Mesodermal cell (in vitro differentiated cells): Measurements from ENCODE around the gene LRP1B.
A peak's percentile ranks its signal among the peaks of the same experiment; 100 is the strongest.

Experiments
- H3K27ac ChIP-seq: 2 replicates; pipeline ENCODE4 v1.7.0; 2013; ENCODE audit warnings: mild to moderate bottlenecking, low read depth, low read length, moderate library complexity; ENCODE audit not compliant: severe bottlenecking
- H3K36me3 ChIP-seq: 2 replicates; pipeline ENCODE4 v1.7.1; 2013; ENCODE audit warnings: mild to moderate bottlenecking, low read length, moderate library complexity; ENCODE audit not compliant: control insufficient read depth, insufficient read depth
- H3K4me1 ChIP-seq: one replicate; pipeline ENCODE4 v1.7.1; 2013; ENCODE audit warnings: mild to moderate bottlenecking, low read length; ENCODE audit not compliant: insufficient read depth, control insufficient read depth, poor library complexity, severe bottlenecking
- H3K4me3 ChIP-seq: 2 replicates; pipeline ENCODE4 v1.7.0; 2013; ENCODE audit warnings: low read length, control low read depth, mild to moderate bottlenecking; ENCODE audit not compliant: insufficient read depth, poor library complexity, severe bottlenecking; ENCODE audit errors: extremely low read depth
- H3K9me3 ChIP-seq: 2 replicates; pipeline ENCODE4 v1.7.1; 2013; ENCODE audit warnings: mild to moderate bottlenecking, low read length, moderate library complexity; ENCODE audit not compliant: control insufficient read depth
- WGBS, 2 experiments: methylation state at CpG; one replicate each; pipeline ENCODE4 v1.1.5; 2013; ENCODE audit warnings: missing lambda C conversion rate in 2 of 2; ENCODE audit not compliant: insufficient coverage in 2 of 2; 5-methylcytosine and 5-hydroxymethylcytosine counted together

LRP1B gene

DNA sequence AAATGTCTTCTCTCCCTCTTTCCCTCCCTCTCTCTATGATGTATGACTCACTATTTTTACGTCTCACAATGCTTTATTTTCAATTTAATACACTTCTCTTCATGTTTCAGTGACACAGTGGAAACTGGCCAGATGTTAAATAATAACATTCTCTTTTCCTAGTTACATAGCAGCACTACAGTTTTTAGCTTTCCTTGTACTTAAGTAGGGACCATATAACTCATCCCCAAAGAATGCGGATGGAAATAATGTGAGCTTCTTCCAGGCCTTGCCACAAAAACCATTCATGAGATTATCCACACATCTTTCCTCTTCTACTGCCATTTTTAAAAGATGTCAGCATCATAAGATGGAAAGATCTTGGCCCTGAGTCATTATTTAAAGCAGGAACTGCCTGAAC lies 789.4 kb downstream of the LRP1B start:
- Histone ChIP-seq H3K36me3 (no peaks in the 10 kb centered on the region), H3K9me3 (no peaks in the 10 kb centered on the region), H3K27ac (peak overlapping the region; percentile 10), H3K4me1 (peaks cover 9% of the 10 kb centered on the region), H3K4me3 (no peak overlapping the region)
- 67% methylated on average over 1 of the region's 2 CpGs; no CpG with 5 or more reads in 1 of the 2 experiments for WGBS, 2 experiments

DNA sequence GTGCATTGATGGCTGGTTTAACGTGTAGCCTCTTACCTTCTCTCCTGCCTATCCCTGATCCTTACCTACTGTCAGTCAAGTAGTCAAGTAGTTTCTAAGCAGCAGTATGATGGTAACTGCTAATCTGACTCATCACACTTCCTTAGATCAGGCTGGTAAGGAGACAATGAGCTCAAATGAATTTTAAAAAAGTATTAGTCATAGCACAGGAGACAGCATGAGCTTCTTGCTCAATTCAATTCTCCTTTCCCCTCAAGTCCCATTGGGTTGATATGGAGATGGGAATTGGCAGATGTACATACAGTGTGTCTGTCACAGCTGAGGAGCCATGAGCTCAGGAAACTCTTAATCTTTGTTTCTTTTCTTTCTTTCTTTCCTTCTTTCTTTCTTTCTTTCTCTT lies 799.7 kb downstream of the LRP1B start:
- Histone ChIP-seq H3K36me3 (no peaks in the 10 kb centered on the region), H3K4me3 (no peak overlapping the region), H3K4me1 (no peaks in the 10 kb centered on the region), H3K27ac (no peak overlapping the region), H3K9me3 (no peaks in the 10 kb centered on the region)
- no CpG with 5 or more reads among the region's 1 CpG for WGBS, 2 experiments

DNA sequence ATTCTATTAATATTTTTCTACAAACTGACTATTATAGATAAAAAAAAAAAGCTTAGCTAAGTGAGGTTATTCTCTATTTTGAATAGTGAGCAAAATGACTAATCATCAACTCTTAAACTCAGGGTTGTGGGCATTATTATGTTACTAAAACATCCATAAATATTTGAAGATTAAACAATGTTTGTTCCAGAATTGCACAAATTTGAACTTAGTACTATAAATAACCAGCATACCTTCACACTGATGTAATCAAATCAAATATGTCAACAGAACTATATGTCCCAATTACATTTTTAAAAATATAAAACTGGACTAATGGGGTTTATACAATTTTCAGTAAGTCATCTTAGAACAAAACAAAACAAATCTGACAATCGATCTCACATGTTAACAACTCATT lies 800.9 kb downstream of the LRP1B start:
- no CpG with 5 or more reads among the region's 1 CpG for WGBS, 2 experiments
- Histone ChIP-seq H3K36me3 (no peaks in the 10 kb centered on the region), H3K27ac (no peak overlapping the region), H3K4me3 (no peak overlapping the region), H3K4me1 (no peaks in the 10 kb centered on the region), H3K9me3 (no peaks in the 10 kb centered on the region)

DNA sequence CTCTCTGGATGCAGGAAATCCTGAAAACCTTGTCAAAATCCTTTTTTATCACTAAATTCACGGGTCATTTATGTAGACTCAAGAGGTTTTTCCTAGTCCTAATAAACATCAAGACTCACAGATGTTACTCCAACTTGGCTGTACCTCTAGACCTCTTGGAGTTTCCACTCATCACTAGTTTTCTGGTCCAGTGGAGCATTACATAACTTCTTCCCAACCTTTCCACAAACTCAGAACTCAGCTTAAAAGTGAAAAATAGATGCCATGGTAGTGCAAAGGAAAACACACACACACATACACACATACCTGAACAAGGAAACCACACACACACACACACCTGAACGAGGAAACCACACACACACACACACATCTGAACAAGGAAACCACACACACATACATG lies 807.2 kb downstream of the LRP1B start:
- H3K27ac ChIP-seq = no peak overlapping the region
- no peaks in the 10 kb centered on the region for H3K36me3 ChIP-seq
- WGBS, 2 experiments = 64 to 86% methylated on average over 2 of the region's 2 CpGs
- H3K4me3 ChIP-seq = no peak overlapping the region
- no peaks in the 10 kb centered on the region for H3K9me3 ChIP-seq
- no peaks in the 10 kb centered on the region for H3K4me1 ChIP-seq

DNA sequence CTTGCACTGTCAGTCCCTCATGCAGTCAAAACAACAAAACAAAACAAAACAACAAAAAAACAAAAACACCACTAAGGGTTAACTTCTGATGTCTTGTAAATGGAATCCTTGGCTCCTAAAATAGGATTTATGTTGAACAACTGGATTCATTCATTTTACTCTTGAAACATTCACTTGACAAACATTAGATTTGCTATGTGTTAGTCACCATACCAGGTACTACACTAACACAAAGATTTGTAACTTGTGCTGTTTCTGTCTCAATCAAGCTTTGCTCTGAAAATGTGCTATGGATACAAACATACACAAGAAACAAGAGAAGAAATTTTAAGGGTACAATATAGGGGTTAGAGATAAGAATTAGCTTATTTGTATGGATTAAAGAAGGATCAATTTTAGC lies 812.8 kb downstream of the LRP1B start:
- Histone ChIP-seq H3K4me1 (no peaks in the 10 kb centered on the region), H3K4me3 (no peak overlapping the region), H3K9me3 (no peaks in the 10 kb centered on the region), H3K36me3 (no peaks in the 10 kb centered on the region), H3K27ac (no peak overlapping the region)

DNA sequence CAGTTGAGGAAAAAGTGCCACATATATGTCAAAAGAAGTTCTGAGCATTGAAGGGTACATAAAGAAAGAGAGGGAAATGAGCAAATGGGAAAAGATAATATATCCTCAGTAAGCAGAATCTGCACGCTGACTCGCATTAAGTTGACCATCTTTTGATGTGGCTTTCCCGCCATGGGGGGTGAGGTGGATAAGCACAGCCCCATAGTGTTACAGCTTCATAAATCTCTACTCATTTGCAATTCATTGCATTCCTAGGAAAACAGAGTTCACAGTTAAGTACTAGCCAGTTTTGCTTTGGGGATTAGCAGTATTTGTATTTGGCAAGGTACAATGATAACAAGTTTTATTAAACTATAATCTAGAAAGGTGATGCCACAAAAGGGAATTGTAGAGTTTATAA lies 814.2 kb downstream of the LRP1B start:
- Histone ChIP-seq H3K4me3 (no peak overlapping the region), H3K9me3 (no peaks in the 10 kb centered on the region), H3K4me1 (no peaks in the 10 kb centered on the region), H3K27ac (no peak overlapping the region), H3K36me3 (no peaks in the 10 kb centered on the region)
- 100% methylated on average over 2 of the region's 3 CpGs; no CpG with 5 or more reads in 1 of the 2 experiments for WGBS, 2 experiments

DNA sequence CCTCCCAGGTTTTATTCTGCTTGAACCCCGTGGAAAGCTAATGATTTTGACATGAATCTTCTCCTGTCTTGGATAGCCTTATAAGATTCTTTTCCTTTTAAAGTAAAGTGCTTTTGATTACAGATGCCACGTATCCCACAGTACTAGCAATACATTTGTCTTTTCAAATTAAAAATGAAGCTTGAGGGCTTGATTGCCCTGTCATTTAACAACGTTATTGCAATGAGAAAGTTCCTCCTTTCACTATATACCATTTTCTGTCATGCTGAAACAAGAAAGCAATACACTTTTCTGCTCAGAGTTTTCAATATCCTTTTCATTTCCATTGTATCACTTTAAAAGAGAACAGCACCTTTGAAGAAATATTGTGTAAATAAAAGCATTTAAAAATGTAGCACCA lies 814.7 kb downstream of the LRP1B start:
- H3K36me3 ChIP-seq = no peaks in the 10 kb centered on the region
- H3K4me1 ChIP-seq = no peaks in the 10 kb centered on the region
- no peak overlapping the region for H3K27ac ChIP-seq
- H3K9me3 ChIP-seq = no peaks in the 10 kb centered on the region
- WGBS, 2 experiments = 75% methylated on average over 1 to 2 of the region's 3 CpGs
- no peak overlapping the region for H3K4me3 ChIP-seq

DNA sequence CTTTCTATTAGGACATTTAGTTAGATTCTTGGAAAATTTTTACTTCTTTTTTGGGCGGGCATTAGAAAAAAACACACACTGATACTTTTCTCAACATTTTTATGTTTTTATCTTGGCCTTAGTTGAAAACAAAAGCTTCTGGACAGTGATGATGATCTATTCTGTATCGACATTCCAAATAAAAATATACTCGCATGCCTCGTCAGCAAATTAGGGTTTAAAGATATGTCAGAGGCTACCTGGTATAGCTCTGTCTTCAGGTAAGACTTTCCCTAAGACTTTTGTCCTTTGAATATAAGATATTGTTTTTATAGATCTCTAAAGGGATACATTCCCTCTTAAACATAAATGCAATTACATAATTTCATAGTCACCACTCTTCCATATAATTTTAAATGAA lies 816.8 kb downstream of the LRP1B start:
- Histone ChIP-seq H3K36me3 (no peaks in the 10 kb centered on the region), H3K4me1 (no peaks in the 10 kb centered on the region), H3K27ac (no peak overlapping the region), H3K9me3 (no peaks in the 10 kb centered on the region), H3K4me3 (no peak overlapping the region)
- WGBS, 2 experiments = no CpG with 5 or more reads among the region's 4 CpGs

DNA sequence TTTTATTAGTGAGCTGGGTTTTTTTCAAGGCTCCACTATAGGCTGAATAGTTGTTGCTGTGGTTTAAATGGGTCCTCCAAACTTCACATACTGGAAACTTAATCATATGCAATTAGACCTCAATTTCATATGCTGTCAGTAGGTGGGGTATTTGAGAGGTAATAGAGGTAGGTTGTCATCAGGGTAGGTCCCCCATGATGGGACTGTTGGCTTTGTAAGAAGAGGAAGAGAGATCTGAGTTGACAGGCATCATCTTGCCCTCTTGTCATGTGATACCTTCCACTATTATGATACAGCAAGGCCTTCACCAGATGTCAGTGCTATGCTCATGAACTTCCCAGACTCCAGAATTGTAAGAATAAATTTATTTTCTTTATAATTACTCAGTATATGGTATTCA lies 819.4 kb downstream of the LRP1B start:
- Histone ChIP-seq H3K9me3 (no peaks in the 10 kb centered on the region), H3K27ac (no peak overlapping the region), H3K4me1 (no peaks in the 10 kb centered on the region), H3K36me3 (no peaks in the 10 kb centered on the region), H3K4me3 (no peak overlapping the region)

DNA sequence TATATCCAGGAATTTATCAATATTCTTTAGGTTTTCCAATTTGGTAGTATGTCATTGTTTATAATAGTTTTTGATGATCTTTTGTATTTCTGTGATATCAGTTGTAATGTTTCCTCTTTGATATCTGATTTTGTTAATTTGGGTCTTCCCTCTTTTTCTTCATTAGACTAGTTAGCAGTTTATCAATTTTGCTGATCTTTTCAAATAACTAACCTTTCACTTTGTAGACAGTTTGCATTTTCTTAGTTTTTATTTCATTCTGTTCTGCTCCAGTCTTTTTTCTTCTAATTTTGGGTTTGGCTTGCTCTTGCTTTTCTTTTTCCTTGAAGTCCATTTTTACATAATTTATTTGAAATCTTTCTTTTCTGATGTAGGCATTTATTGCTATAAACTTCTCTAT lies 824.4 kb downstream of the LRP1B start:
- no peaks in the 10 kb centered on the region for H3K4me1 ChIP-seq
- H3K27ac ChIP-seq = no peak overlapping the region

DNA sequence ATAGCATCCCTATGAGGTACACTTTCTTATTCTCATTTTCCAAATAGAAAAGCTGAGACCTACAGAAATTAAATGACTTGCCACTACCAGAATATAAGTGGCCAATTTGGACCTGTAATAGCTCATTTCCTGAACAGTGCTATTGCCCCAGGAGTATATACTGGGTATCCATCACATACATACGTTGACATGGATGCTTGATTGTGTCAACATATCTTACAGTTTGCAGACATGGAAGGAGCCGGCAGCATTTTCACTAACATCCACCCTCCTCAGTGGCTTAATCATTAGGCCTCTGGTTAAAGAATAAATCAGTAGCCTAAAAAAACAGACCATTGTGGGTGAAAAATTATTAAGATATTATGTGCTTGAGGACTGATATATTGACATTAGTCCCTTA lies 829.3 kb downstream of the LRP1B start:
- H3K27ac ChIP-seq = no peak overlapping the region
- H3K4me3 ChIP-seq = no peak overlapping the region
- no peaks in the 10 kb centered on the region for H3K9me3 ChIP-seq
- 80 to 100% methylated on average over 1 of the region's 2 CpGs for WGBS, 2 experiments
- H3K4me1 ChIP-seq = no peaks in the 10 kb centered on the region
- no peaks in the 10 kb centered on the region for H3K36me3 ChIP-seq

More for the DNA sequence above, 824.4 kb downstream of the LRP1B start:
- no peak overlapping the region for H3K4me3 ChIP-seq
- H3K9me3 ChIP-seq = no peaks in the 10 kb centered on the region
- no peaks in the 10 kb centered on the region for H3K36me3 ChIP-seq

DNA sequence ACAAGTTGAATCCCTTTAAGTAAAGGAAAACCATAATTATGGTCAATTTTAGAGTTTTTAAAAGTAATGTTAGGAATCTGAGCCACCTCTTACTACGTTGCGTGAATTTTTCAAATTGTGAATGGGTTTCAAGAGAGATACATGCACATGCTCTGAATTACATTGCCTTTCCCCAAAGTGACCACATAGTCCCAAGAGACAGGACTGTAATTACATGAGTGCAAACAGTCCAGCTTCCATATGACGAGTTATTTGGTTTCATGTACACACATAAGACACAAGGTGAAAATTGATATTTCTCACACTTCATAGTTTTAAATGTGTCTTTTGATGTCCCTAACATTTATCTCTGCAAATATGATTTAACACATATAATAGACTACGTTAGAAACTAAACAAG lies 850.8 kb downstream of the LRP1B start:
- H3K4me3 ChIP-seq = no peak overlapping the region
- no peaks in the 10 kb centered on the region for H3K9me3 ChIP-seq
- 94 to 96% methylated on average over 2 of the region's 4 CpGs for WGBS, 2 experiments
- H3K4me1 ChIP-seq = no peaks in the 10 kb centered on the region
- H3K36me3 ChIP-seq = no peaks in the 10 kb centered on the region
- H3K27ac ChIP-seq = no peak overlapping the region
